PFSK-1 (cell line): ENCODE measurements around the gene SLC11A1.

Source experiments
- FOXP2 ChIP-seq: optimal IDR thresholded peaks from 2 replicates; pipeline ENCODE3; 2011; ENCODE audit warnings: borderline replicate concordance, control low read depth, inconsistent platforms; ENCODE audit not compliant: insufficient read depth; ENCODE audit errors: extremely low read length, extremely low read depth
- POLR2AphosphoS5 ChIP-seq: IDR thresholded peaks from 2 replicates; pipeline ENCODE4 v1.6.1; 2012; ENCODE audit warnings: low read depth, mild to moderate bottlenecking, control low read depth, low read length, moderate library complexity
- REST ChIP-seq, 2 experiments: IDR thresholded peaks; 2 replicates each; pipeline versions ENCODE4 v1.6.1 to v1.8.0; 2011 to 2012; ENCODE audit warnings: low read depth in 2 of 2, low read length in 2 of 2, control low read depth in 1 of 2, inconsistent platforms in 1 of 2, mild to moderate bottlenecking in 1 of 2, moderate library complexity in 1 of 2; ENCODE audit not compliant: insufficient read depth in 1 of 2
- SIN3A ChIP-seq: IDR thresholded peaks from 2 replicates; pipeline ENCODE4 v1.6.1; 2012; ENCODE audit warnings: mild to moderate bottlenecking, low read length, moderate library complexity, borderline replicate concordance; ENCODE audit not compliant: insufficient read depth
- TAF1 ChIP-seq: IDR thresholded peaks from 2 replicates; pipeline ENCODE4 v1.6.1; 2012; ENCODE audit warnings: low read length, control low read depth, borderline replicate concordance; ENCODE audit not compliant: insufficient read depth

GRCh38 chr2:218334531-218334930, 47.5 kb upstream of the SLC11A1 start:
- TF ChIP-seq FOXP2 = no peak
- no peak for TF ChIP-seq TAF1
- no peak for TF ChIP-seq REST (IDR thresholded peaks at IDR 0.05; ENCODE audit: insufficient read depth in 1 of 2, low read depth in 2 of 2, low read length in 2 of 2)
- no peak for TF ChIP-seq SIN3A
- TF ChIP-seq POLR2AphosphoS5 = no peak
